ENCODE data around the gene DDR2.
"Not testable (repeated sequence)": the region's sequence is repeated elsewhere in the genome, so short reads cannot be mapped to it uniquely, and the experiment has no call there.

- TF ChIP-seq, protein P1, sequence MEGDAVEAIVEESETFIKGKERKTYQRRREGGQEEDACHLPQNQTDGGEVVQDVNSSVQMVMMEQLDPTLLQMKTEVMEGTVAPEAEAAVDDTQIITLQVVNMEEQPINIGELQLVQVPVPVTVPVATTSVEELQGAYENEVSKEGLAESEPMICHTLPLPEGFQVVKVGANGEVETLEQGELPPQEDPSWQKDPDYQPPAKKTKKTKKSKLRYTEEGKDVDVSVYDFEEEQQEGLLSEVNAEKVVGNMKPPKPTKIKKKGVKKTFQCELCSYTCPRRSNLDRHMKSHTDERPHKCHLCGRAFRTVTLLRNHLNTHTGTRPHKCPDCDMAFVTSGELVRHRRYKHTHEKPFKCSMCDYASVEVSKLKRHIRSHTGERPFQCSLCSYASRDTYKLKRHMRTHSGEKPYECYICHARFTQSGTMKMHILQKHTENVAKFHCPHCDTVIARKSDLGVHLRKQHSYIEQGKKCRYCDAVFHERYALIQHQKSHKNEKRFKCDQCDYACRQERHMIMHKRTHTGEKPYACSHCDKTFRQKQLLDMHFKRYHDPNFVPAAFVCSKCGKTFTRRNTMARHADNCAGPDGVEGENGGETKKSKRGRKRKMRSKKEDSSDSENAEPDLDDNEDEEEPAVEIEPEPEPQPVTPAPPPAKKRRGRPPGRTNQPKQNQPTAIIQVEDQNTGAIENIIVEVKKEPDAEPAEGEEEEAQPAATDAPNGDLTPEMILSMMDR (IDR thresholded peaks at IDR 0.05; ENCODE audit: poor library complexity, severe bottlenecking) = not testable (repeated sequence)
- TF ChIP-seq POLR2AphosphoS5 (IDR thresholded peaks at IDR 0.05); EP300 (conservative IDR thresholded peaks at IDR 0.05; ENCODE audit: poor library complexity, severe bottlenecking); SMC3 (conservative IDR thresholded peaks at IDR 0.05; ENCODE audit: poor library complexity); RAD21 (conservative IDR thresholded peaks at IDR 0.05); EZH2 (IDR thresholded peaks at IDR 0.05; ENCODE audit: borderline replicate concordance, insufficient read depth, low read length, poor library complexity, severe bottlenecking); MXI1 (conservative IDR thresholded peaks at IDR 0.05; ENCODE audit: poor library complexity, severe bottlenecking): not testable (repeated sequence)
Measured at GRCh38 chr1:162729195-162729774, 97.0 kb downstream of the DDR2 start.
